Measurements from ENCODE around the gene KLF5.
"Not testable (repeated sequence)": the region's sequence is repeated elsewhere in the genome, so short reads cannot be mapped to it uniquely, and the experiment has no call there.

The KLF5 gene

DNA sequence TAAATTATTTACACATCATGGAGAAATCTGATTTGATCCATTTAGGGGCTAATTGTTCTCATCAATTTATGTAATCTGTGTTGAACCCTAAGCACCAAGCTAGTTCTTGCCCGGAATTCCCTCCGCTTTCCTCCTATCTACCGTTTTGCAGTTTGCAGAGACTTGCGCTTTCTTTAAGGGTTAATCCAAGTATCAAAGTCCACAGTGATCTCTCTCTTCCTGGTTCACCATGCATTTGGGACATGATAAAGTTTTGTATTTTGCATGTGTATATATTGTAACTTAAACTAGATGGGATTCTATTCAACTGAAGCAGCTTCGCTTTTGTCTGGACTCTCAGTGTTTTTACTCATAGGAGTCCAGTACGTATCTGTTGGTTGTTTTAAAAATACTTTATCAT lies 13.8 kb upstream of the KLF5 start:
- H3K36me3 ChIP-seq (replicated peaks; ENCODE audit: insufficient read depth, low read length): no peaks in the 10 kb centered on the region
- no peaks in the 10 kb centered on the region for H3K27me3 ChIP-seq (replicated peaks; ENCODE audit: insufficient read depth, low read length)
- H3K9me3 ChIP-seq (replicated peaks; ENCODE audit: insufficient read depth, low read length): no peaks in the 10 kb centered on the region
- no peaks in the 10 kb centered on the region for H3K4me1 ChIP-seq (ENCODE audit: low read length)
- TF ChIP-seq, protein P1, sequence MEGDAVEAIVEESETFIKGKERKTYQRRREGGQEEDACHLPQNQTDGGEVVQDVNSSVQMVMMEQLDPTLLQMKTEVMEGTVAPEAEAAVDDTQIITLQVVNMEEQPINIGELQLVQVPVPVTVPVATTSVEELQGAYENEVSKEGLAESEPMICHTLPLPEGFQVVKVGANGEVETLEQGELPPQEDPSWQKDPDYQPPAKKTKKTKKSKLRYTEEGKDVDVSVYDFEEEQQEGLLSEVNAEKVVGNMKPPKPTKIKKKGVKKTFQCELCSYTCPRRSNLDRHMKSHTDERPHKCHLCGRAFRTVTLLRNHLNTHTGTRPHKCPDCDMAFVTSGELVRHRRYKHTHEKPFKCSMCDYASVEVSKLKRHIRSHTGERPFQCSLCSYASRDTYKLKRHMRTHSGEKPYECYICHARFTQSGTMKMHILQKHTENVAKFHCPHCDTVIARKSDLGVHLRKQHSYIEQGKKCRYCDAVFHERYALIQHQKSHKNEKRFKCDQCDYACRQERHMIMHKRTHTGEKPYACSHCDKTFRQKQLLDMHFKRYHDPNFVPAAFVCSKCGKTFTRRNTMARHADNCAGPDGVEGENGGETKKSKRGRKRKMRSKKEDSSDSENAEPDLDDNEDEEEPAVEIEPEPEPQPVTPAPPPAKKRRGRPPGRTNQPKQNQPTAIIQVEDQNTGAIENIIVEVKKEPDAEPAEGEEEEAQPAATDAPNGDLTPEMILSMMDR (IDR thresholded peaks at IDR 0.05; ENCODE audit: low read length): no peak
- no peak for TF ChIP-seq EZH2 (optimal IDR thresholded peaks at IDR 0.05; ENCODE audit: low read depth, low read length)
- no peak for TF ChIP-seq EZH2phosphoT487 (IDR thresholded peaks at IDR 0.05; ENCODE audit: low read length)
- no peak overlapping the region for H3K27ac ChIP-seq (ENCODE audit: low read length)
- no peak overlapping the region for H2AFZ ChIP-seq (ENCODE audit: low read length)
- H3K9ac ChIP-seq (ENCODE audit: low read length): no peak overlapping the region
- DNase-seq: no peak
- no peaks in the 10 kb centered on the region for H4K20me1 ChIP-seq (ENCODE audit: insufficient read depth, low read length)
- no peak overlapping the region for H3K4me3 ChIP-seq (ENCODE audit: low read length)
- H3F3A ChIP-seq (ENCODE audit: insufficient read depth, low read length): no peaks in the 10 kb centered on the region
- no peaks in the 10 kb centered on the region for H3K9me2 ChIP-seq (replicated peaks; ENCODE audit: insufficient read depth, low read length)
- no peaks in the 10 kb centered on the region for H3K79me2 ChIP-seq (ENCODE audit: low read length)
- H3K4me2 ChIP-seq (ENCODE audit: low read depth, low read length): no peak overlapping the region

DNA sequence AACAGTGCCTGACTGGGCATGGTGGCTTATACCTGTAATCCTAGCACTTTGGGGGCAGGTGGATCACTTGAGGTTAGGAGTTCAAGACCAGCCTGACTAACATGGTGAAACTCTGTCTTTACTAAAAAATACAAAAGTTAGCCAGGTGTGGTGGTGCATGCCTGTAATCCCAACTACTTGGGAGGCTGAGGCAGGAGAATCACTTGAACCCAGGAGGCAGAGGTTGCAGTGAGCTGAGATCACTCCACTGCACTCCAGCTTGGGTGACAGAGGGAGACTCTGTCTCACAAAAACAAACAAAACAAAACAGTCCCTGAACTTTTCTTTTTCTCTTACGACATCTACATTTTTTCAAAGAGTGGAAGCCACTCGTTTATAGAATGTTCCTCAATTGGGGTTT lies 10.2 kb upstream of the KLF5 start:
- not testable (repeated sequence) for H3K36me3 ChIP-seq (replicated peaks; ENCODE audit: insufficient read depth, low read length); H3K27ac ChIP-seq (ENCODE audit: low read length); H3K4me3 ChIP-seq (ENCODE audit: low read length); H3K9me2 ChIP-seq (replicated peaks; ENCODE audit: insufficient read depth, low read length); DNase-seq; H3K4me1 ChIP-seq (ENCODE audit: low read length); H3K79me2 ChIP-seq (ENCODE audit: low read length); H4K20me1 ChIP-seq (ENCODE audit: insufficient read depth, low read length); H3K9me3 ChIP-seq (replicated peaks; ENCODE audit: insufficient read depth, low read length); H2AFZ ChIP-seq (ENCODE audit: low read length); H3F3A ChIP-seq (ENCODE audit: insufficient read depth, low read length); H3K27me3 ChIP-seq (replicated peaks; ENCODE audit: insufficient read depth, low read length); H3K4me2 ChIP-seq (ENCODE audit: low read depth, low read length); H3K9ac ChIP-seq (ENCODE audit: low read length)

DNA sequence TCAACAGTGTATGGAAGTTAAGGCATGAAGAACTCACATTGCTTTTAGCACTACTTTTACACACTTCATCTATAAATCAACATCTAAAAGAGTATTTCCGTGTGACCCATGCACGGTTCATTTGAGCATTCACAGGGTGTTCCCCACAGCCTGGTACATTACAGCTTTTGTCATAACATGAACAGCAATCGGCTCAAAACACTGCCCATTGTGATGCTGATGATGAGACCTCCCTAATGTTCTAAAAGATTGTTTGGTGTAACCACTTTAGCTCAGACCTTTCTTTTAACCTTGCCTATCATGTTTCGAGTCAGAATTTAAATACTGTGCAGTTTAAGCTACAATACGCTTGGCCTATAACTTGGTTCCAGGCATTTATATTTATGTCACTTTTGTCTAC lies 4.1 kb upstream of the KLF5 start:
- Histone ChIP-seq H3K79me2 (ENCODE audit: low read length) (no peaks in the 10 kb centered on the region), H3K27ac (ENCODE audit: low read length) (no peak overlapping the region), H4K20me1 (ENCODE audit: insufficient read depth, low read length) (no peaks in the 10 kb centered on the region), H3K4me1 (ENCODE audit: low read length) (no peaks in the 10 kb centered on the region), H3K36me3 (replicated peaks; ENCODE audit: insufficient read depth, low read length) (no peaks in the 10 kb centered on the region), H3K27me3 (replicated peaks; ENCODE audit: insufficient read depth, low read length) (no peaks in the 10 kb centered on the region), H3K9me3 (replicated peaks; ENCODE audit: insufficient read depth, low read length) (no peaks in the 10 kb centered on the region), H3K4me3 (ENCODE audit: low read length) (no peak overlapping the region), H3K9ac (ENCODE audit: low read length) (no peak overlapping the region), H3K4me2 (ENCODE audit: low read depth, low read length) (no peak overlapping the region), H2AFZ (ENCODE audit: low read length) (no peak overlapping the region), H3K9me2 (replicated peaks; ENCODE audit: insufficient read depth, low read length) (no peaks in the 10 kb centered on the region), H3F3A (ENCODE audit: insufficient read depth, low read length) (no peaks in the 10 kb centered on the region)
- TF ChIP-seq, protein P1 (IDR thresholded peaks at IDR 0.05; ENCODE audit: low read length): no peak
- no peak for TF ChIP-seq EZH2phosphoT487 (IDR thresholded peaks at IDR 0.05; ENCODE audit: low read length)
- TF ChIP-seq EZH2 (optimal IDR thresholded peaks at IDR 0.05; ENCODE audit: low read depth, low read length): no peak
- no peak for DNase-seq

DNA sequence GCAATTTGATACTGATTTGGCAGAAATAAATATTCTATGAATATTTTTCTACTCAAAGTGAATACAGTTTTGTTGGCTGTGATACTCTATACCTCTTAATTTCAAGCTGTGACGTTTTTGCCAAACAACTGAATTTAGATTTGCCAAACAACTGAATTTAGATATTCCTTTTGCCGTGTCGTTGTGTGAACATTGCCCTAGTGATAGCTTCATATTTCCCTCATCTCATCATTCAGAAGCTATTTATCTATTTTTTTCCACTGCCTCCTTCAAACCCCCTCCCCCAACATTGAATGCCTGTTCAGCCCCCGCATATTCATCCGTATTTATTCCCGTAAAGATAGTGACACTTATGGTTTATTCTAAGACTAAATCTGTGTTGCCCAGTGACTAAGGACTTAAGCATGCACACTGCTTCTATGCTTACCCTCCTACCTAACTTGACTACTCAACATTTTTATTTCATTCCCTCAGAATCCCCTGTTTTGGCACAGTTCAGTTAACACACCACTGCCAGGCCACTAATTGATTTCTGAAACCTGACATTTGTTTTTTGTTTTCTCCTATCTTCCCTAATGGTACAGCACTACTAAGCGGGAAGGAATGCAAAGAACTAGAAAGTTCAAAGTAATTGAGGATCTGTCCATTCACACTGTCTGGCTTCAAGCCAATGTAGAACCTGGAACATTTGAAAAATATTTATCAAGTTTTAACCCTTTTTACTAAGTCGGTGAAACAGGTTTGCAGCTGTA lies 2.8 kb upstream of the KLF5 start:
- Histone ChIP-seq H3K36me3 (replicated peaks; ENCODE audit: insufficient read depth, low read length) (no peaks in the 10 kb centered on the region), H3K9me2 (replicated peaks; ENCODE audit: insufficient read depth, low read length) (no peaks in the 10 kb centered on the region), H3K4me1 (ENCODE audit: low read length) (no peaks in the 10 kb centered on the region), H3K4me3 (ENCODE audit: low read length) (no peak overlapping the region), H4K20me1 (ENCODE audit: insufficient read depth, low read length) (no peaks in the 10 kb centered on the region), H3K27ac (ENCODE audit: low read length) (no peak overlapping the region), H2AFZ (ENCODE audit: low read length) (no peak overlapping the region), H3K27me3 (replicated peaks; ENCODE audit: insufficient read depth, low read length) (no peaks in the 10 kb centered on the region), H3F3A (ENCODE audit: insufficient read depth, low read length) (no peaks in the 10 kb centered on the region), H3K79me2 (ENCODE audit: low read length) (no peaks in the 10 kb centered on the region), H3K9ac (ENCODE audit: low read length) (no peak overlapping the region), H3K9me3 (replicated peaks; ENCODE audit: insufficient read depth, low read length) (no peaks in the 10 kb centered on the region), H3K4me2 (ENCODE audit: low read depth, low read length) (no peak overlapping the region)
- TF ChIP-seq EZH2 (optimal IDR thresholded peaks at IDR 0.05; ENCODE audit: low read depth, low read length) (no peak), EZH2phosphoT487 (IDR thresholded peaks at IDR 0.05; ENCODE audit: low read length) (no peak)
- TF ChIP-seq, protein P1 (IDR thresholded peaks at IDR 0.05; ENCODE audit: low read length): no peak
- DNase-seq: no peak

Data from MM.1S (cell line).